Thoracic aorta (tissue), 2 donors: ENCODE results near the gene FAM47C. TPM values are rescaled to one million over a fixed set of nuclear protein-coding genes. Genes with fewer than 3 reads are reported as not detected.
A peak's percentile ranks its signal among the peaks of the same experiment; 100 is the strongest.
"Not testable (repeated sequence)": the region's sequence is repeated elsewhere in the genome, so short reads cannot be mapped to it uniquely, and the experiment has no call there.

Experiments used
- ATAC-seq: fragments of 150-250 bp; one replicate; pipeline ENCODE4 v1.8.0; 2017; ENCODE audit warnings: low read depth; ENCODE audit not compliant: insufficient number of reproducible peaks, low FRiP score
- DNase-seq: peaks from one replicate; pipeline ENCODE4 v3.0.0-alpha.2; 2020; ENCODE audit warnings: low spot score
- H3K27ac ChIP-seq, 2 donors: fragments of 200-600 bp; sonication (generic); 1 replicate in 1 of 2; 2 replicates in 1 of 2; pipeline ENCODE4 v1.5.1; 2016; ENCODE audit warnings: mild to moderate bottlenecking in 2 of 2, moderate library complexity in 2 of 2
- H3K27me3 ChIP-seq: fragments of 200-600 bp; sonication (generic); replicated peaks from 2 replicates; pipeline ENCODE4 v1.6.0; 2016; ENCODE audit warnings: mild to moderate bottlenecking; ENCODE audit not compliant: insufficient read depth
- H3K36me3 ChIP-seq: fragments of 200-600 bp; sonication (generic); one replicate; pipeline ENCODE4 v1.5.1; 2016
- H3K4me1 ChIP-seq, 2 donors: fragments of 200-600 bp; sonication (generic); 1 replicate in 1 of 2; 2 replicates in 1 of 2; pipeline versions ENCODE4 v1.5.1 to v1.6.0; 2016; ENCODE audit warnings: low read depth in 2 of 2, mild to moderate bottlenecking in 1 of 2; ENCODE audit not compliant: control insufficient read depth in 1 of 2
- H3K4me3 ChIP-seq: fragments of 200-600 bp; sonication (generic); 2 replicates; pipeline ENCODE4 v1.5.1; 2016; ENCODE audit warnings: mild to moderate bottlenecking
- H3K9me3 ChIP-seq: fragments of 200-600 bp; sonication (generic); 2 replicates; pipeline ENCODE4 v1.5.1; 2016
- CTCF ChIP-seq: fragments of 200-600 bp; sonication (generic); IDR thresholded peaks from one replicate; pipeline ENCODE4 v1.5.1; 2019; ENCODE audit warnings: antibody characterized with exemption
- total RNA-seq, 2 donors: library from RNA; depleted of rRNA; stranded (reverse); fragments of >200 nt; gene quantifications; one replicate each; pipeline versions ENCODE4 v1.1.0 to v1.2.3, GENCODE V29; 2016

FAM47C gene
- not detected for total RNA-seq

- not testable (repeated sequence) for H3K36me3 ChIP-seq, H3K27ac ChIP-seq, ATAC-seq, H3K27me3 ChIP-seq, H3K4me3 ChIP-seq, DNase-seq, H3K4me1 ChIP-seq, H3K9me3 ChIP-seq
Measured at GRCh38 chrX:37008182-37008581, at the start of gene FAM47C. FAM47C (plus strand) TSS chrX:37008366; CDS start chrX:37008411, 45 bp downstream.

- Histone ChIP-seq H3K9me3 (no peaks in the 10 kb centered on the region), H3K4me1 (no peaks in the 10 kb centered on the region), H3K4me3 (no peak overlapping the region), H3K27ac (no peak overlapping the region), H3K36me3 (no peaks in the 10 kb centered on the region), H3K27me3 (no peaks in the 10 kb centered on the region)
- no peak for TF ChIP-seq CTCF
- ATAC-seq (no peak), DNase-seq (no peak)
Measured at GRCh38 chrX:36961590-36961989, 46.6 kb upstream of the FAM47C start.

- ATAC-seq = no peak
- Histone ChIP-seq H3K27ac (no peak overlapping the region), H3K4me1 (no peaks in the 10 kb centered on the region), H3K36me3 (no peaks in the 10 kb centered on the region), H3K9me3 (no peaks in the 10 kb centered on the region), H3K27me3 (no peaks in the 10 kb centered on the region), H3K4me3 (peak overlapping the region; percentile 47)
- TF ChIP-seq CTCF = no peak
- DNase-seq = no peak
Measured at GRCh38 chrX:36963069-36963808, 44.9 kb upstream of the FAM47C start.

GRCh38 chrX:36963852-36964251 is 44.3 kb upstream of the FAM47C start:
- Histone ChIP-seq H3K27ac (no peak overlapping the region), H3K4me3 (peak overlapping the region; percentile 47), H3K27me3 (no peaks in the 10 kb centered on the region), H3K36me3 (no peaks in the 10 kb centered on the region), H3K9me3 (no peaks in the 10 kb centered on the region), H3K4me1 (no peaks in the 10 kb centered on the region)
- ATAC-seq (no peak), DNase-seq (no peak)
- no peak for TF ChIP-seq CTCF

GRCh38 chrX:36973575-36973974 is 34.6 kb upstream of the FAM47C start:
- H3K36me3 ChIP-seq = no peaks in the 10 kb centered on the region
- no peak for ATAC-seq

More at GRCh38 chrX:36973575-36973974, 34.6 kb upstream of the FAM47C start:
- no peaks in the 10 kb centered on the region for H3K9me3 ChIP-seq
- H3K27ac ChIP-seq = no peak overlapping the region
- TF ChIP-seq CTCF = no peak
- H3K27me3 ChIP-seq = no peaks in the 10 kb centered on the region
- no peaks in the 10 kb centered on the region for H3K4me1 ChIP-seq
- H3K4me3 ChIP-seq = no peak overlapping the region
- no peak for DNase-seq
